HG03520 (cell line): ENCODE data around the gene STXBP6.
A peak's percentile ranks its signal among the peaks of the same experiment; 100 is the strongest.

Experiments used
- ATAC-seq: cut with Tn5 transposase; IDR thresholded peaks from one replicate; pipeline ENCODE4 v1.9.1; 2021; ENCODE audit warnings: mild to moderate bottlenecking, moderate library complexity; ENCODE audit not compliant: unreplicated experiment

The STXBP6 gene

GRCh38 chr14:25049568-25050268, at the start of gene STXBP6:
TSS of gene STXBP6 (minus strand) at chr14:25050147. CDS start at chr14:24974818, 75,329 bp downstream.
- peak; percentile 54 for ATAC-seq

- no peak for ATAC-seq
These were observed 47.2 kb upstream of the STXBP6 start for GRCh38 chr14:25097120-25097519.

GRCh38 chr14:25095736-25096437, 45.9 kb upstream of the STXBP6 start:
- no peak for ATAC-seq

- ATAC-seq: no peak
These were observed 44.4 kb upstream of the STXBP6 start for GRCh38 chr14:25094171-25094907.

GRCh38 chr14:25092258-25092740, 42.4 kb upstream of the STXBP6 start:
- ATAC-seq: no peak

- no peak for ATAC-seq
These were observed 40.9 kb upstream of the STXBP6 start for GRCh38 chr14:25090716-25091454.

- ATAC-seq: no peak
These were observed 40.3 kb upstream of the STXBP6 start for GRCh38 chr14:25090256-25090655.

- ATAC-seq: no peak
These were observed 39.5 kb upstream of the STXBP6 start for GRCh38 chr14:25089496-25089895.

GRCh38 chr14:25086821-25087396, 37.0 kb upstream of the STXBP6 start:
- no peak for ATAC-seq

- no peak for ATAC-seq
These were observed 36.1 kb upstream of the STXBP6 start for GRCh38 chr14:25086081-25086480.

GRCh38 chr14:25080682-25081081, 30.7 kb upstream of the STXBP6 start:
- ATAC-seq: no peak

GRCh38 chr14:25079311-25079710, 29.4 kb upstream of the STXBP6 start:
- ATAC-seq: no peak

- no peak for ATAC-seq
These were observed 24.2 kb upstream of the STXBP6 start for GRCh38 chr14:25074099-25074685.

- ATAC-seq: no peak
These were observed 19.9 kb upstream of the STXBP6 start for GRCh38 chr14:25069879-25070278.

GRCh38 chr14:25067600-25067999, 17.7 kb upstream of the STXBP6 start:
- no peak for ATAC-seq

GRCh38 chr14:25062022-25062321, 12.0 kb upstream of the STXBP6 start:
- no peak for ATAC-seq

- no peak for ATAC-seq
These were observed 6.7 kb upstream of the STXBP6 start for GRCh38 chr14:25056688-25057078.

GRCh38 chr14:25055992-25056687, 6.2 kb upstream of the STXBP6 start:
- ATAC-seq: no peak

GRCh38 chr14:25055005-25055404, 5.1 kb upstream of the STXBP6 start:
- ATAC-seq: no peak

- ATAC-seq: peak; percentile 45
These were observed 3.6 kb upstream of the STXBP6 start for GRCh38 chr14:25053585-25053984.
